Esophagus muscularis mucosa (tissue), 4 donors: Measurements from ENCODE around the gene TACC2. TPM values are rescaled to one million over a fixed set of nuclear protein-coding genes. Genes with fewer than 3 reads are reported as not detected.
"Not testable (repeated sequence)": the region's sequence is repeated elsewhere in the genome, so short reads cannot be mapped to it uniquely, and the experiment has no call there.

Source experiments
- DNase-seq: peaks from one replicate; pipeline ENCODE4 v3.0.0-alpha.2; 2017; ENCODE audit errors: extremely low spot score
- H3K27ac ChIP-seq, 4 donors: fragments of 200-600 bp; sonication (generic); replicated peaks in 1 of 4; 1 replicate in 3 of 4; 2 replicates in 1 of 4; pipeline ENCODE4 v1.5.1; 2016 to 2019; ENCODE audit warnings: mild to moderate bottlenecking in 1 of 4
- H3K27me3 ChIP-seq, 4 donors: fragments of 200-600 bp; sonication (generic); one replicate each; pipeline versions ENCODE4 v1.5.1 to v1.6.0; 2016 to 2019
- H3K36me3 ChIP-seq, 4 donors: fragments of 200-600 bp; sonication (generic); one replicate each; pipeline ENCODE4 v1.5.1; 2016 to 2019
- H3K4me1 ChIP-seq, 4 donors: fragments of 200-600 bp; sonication (generic); one replicate each; pipeline ENCODE4 v1.5.1; 2016 to 2019
- H3K4me3 ChIP-seq, 4 donors: fragments of 200-600 bp; sonication (generic); 1 replicate in 2 of 4; 2 replicates in 2 of 4; pipeline ENCODE4 v1.5.1; 2016 to 2019; ENCODE audit warnings: mild to moderate bottlenecking in 4 of 4, moderate library complexity in 1 of 4
- H3K9me3 ChIP-seq, 4 donors: fragments of 200-600 bp; sonication (generic); 1 replicate in 3 of 4; 2 replicates in 1 of 4; pipeline ENCODE4 v1.5.1; 2016 to 2019
- CTCF ChIP-seq, 3 experiments: fragments of 200-600 bp in 2 of 3; fragments of 450-650 bp in 1 of 3; sonication (generic) in 2 of 3; IDR thresholded peaks; one replicate each; pipeline ENCODE4 v1.5.1; 2017 to 2019; ENCODE audit warnings: antibody characterized with exemption in 3 of 3, mild to moderate bottlenecking in 2 of 3, moderate library complexity in 1 of 3
- EP300 ChIP-seq: sonication (generic); formaldehyde crosslinking; IDR thresholded peaks from one replicate; pipeline ENCODE4 v1.6.1; 2017; ENCODE audit warnings: antibody characterized with exemption
- POLR2A ChIP-seq: fragments of 450-650 bp; IDR thresholded peaks from one replicate; pipeline ENCODE4 v1.6.1; 2017; ENCODE audit warnings: antibody characterized with exemption, moderate library complexity, mild to moderate bottlenecking, low read depth
- POLR2AphosphoS5 ChIP-seq, 2 donors: sonication (generic); formaldehyde crosslinking; IDR thresholded peaks; one replicate each; pipeline ENCODE4 v1.6.1; 2017; ENCODE audit warnings: antibody characterized with exemption in 2 of 2
- WGBS: methylation state at CpG from one replicate; pipeline ENCODE4 v1.1.5; 2018; 5-methylcytosine and 5-hydroxymethylcytosine counted together
- intact Hi-C: fragments of 100-400 bp; cut with DNase I; formaldehyde crosslinking; loops from one replicate; pipeline ENCODE4 v1.15.1; 2023
- total RNA-seq, 4 donors: library from RNA; depleted of rRNA; stranded (reverse); fragments of >200 nt; gene quantifications; one replicate each; pipeline versions ENCODE4 v1.1.0 to v1.2.1, GENCODE V29; 2016

Gene TACC2
- total RNA-seq, 4 donors from 2014 or later, result 53.7 to 99.4 (median 75.6) TPM

- no peak overlapping the region for H3K4me3 ChIP-seq
- H3K9me3 ChIP-seq, result no peaks in the 10 kb centered on the region
- intact Hi-C loops, result loop anchor here (10.0 kb wide), 1 partner anchor 207 kb away; no protein-coding TSS in a partner anchor
- no peak overlapping the region for H3K27ac ChIP-seq
- TF ChIP-seq CTCF (IDR thresholded peaks at IDR 0.05), result no peak
- no peak for TF ChIP-seq POLR2A
- TF ChIP-seq EP300, result no peak
- no peak for TF ChIP-seq POLR2AphosphoS5 (IDR thresholded peaks at IDR 0.05)
- peaks cover 0 to 8% (median 0%) of the 10 kb centered on the region in 4 donors for H3K36me3 ChIP-seq
- no peak for DNase-seq
- peaks cover 20 to 35% (median 27%) of the 10 kb centered on the region in 4 donors for H3K4me1 ChIP-seq
- H3K27me3 ChIP-seq, result no peaks in the 10 kb centered on the region
- WGBS, result 83% methylated on average over 14 of the region's 14 CpGs
Observed at GRCh38 chr10:122057841-122058413, 69.0 kb downstream of the TACC2 start.

DNA sequence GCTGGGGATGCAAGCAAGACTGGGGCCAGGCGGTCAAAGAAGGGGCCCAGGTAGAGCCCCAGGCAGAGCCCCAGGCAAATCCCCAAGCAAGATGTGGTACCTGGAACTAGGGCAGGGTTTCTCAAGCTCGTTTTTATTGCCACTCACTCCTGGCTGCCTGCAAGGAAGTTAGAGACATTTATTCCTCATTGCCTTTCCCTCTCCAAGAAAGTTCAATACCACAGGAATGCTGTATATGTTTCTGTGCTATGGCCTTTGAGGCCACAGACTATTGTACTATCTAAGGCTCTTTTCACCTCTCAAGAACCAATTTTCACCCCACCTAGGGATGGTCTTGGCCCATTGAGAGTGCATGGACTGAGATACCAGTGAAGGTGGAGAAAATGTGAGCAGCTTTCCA lies 71.3 kb downstream of the TACC2 start:
- H3K36me3 ChIP-seq, result no peaks in the 10 kb centered on the region
- intact Hi-C loops, result no loop called here
- no peak overlapping the region for H3K4me3 ChIP-seq
- peak overlapping the region in 2 of 4 donors; percentile 55 to 56 for H3K27ac ChIP-seq
- 70% methylated on average over 2 of the region's 2 CpGs for WGBS
- no peaks in the 10 kb centered on the region for H3K27me3 ChIP-seq
- peaks cover 21 to 27% (median 26%) of the 10 kb centered on the region in 4 donors for H3K4me1 ChIP-seq
- TF ChIP-seq POLR2AphosphoS5 (IDR thresholded peaks at IDR 0.05) (no peak), CTCF (IDR thresholded peaks at IDR 0.05) (no peak), POLR2A (no peak), EP300 (no peak)
- H3K9me3 ChIP-seq, result no peaks in the 10 kb centered on the region
- DNase-seq, result no peak

DNA sequence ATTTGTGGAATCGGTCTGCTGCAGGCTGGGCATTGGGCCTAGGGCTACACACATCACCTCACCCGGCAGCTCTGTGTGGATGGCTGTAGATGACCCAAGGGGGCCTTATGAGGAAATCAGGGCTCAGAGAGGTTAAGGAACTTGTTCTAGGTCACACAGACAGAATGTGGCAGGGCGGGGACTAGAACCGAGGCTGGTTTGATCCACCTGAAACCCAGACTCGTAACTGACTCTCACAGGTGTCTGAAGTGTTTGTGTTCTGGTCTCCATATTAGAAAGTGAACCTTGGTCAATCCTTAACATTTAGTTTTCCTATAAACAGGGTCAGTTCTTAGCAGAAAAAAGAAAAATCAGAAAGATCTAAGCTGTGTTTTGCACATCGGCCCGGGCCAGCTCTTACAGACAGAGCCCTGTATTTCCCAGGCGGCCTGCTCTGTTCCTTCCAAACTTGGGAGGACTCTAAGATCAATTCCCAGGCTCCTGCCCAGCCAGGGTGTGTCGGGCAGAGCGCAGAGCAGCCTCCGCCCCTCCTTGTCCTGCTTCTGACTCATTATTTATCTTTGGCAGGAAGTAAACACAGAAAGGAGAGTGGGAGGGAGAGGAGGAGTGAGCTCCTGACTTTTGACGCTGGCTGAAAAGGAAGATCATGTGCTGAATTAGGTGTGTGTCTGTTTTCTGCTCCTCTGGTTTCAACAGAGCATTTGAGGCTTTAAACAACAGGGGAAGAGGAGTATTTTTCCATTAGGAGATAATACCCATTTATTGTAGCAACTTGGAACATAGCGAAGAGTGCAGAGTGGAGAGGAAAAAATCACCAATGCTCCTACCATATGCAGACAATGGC lies 74.1 kb downstream of the TACC2 start:
- H3K36me3 ChIP-seq, result no peaks in the 10 kb centered on the region
- peak; percentile 95 for DNase-seq
- peaks cover 20 to 28% (median 25%) of the 10 kb centered on the region in 4 donors for H3K4me1 ChIP-seq
- H3K27ac ChIP-seq, result peak overlapping the region; percentile 85 to 92 (median 86)
- intact Hi-C loops, result no loop called here
- TF ChIP-seq CTCF (IDR thresholded peaks at IDR 0.05) (no peak), EP300 (peak; percentile 80), POLR2AphosphoS5 (IDR thresholded peaks at IDR 0.05) (peak; percentile 90 to 98)
- peak overlapping the region in 1 of 4 donors; percentile 19 for H3K4me3 ChIP-seq
- 19% methylated on average over 13 of the region's 13 CpGs for WGBS
- peaks cover 0 to 6% (median 0%) of the 10 kb centered on the region in 4 donors for H3K9me3 ChIP-seq
- H3K27me3 ChIP-seq, result no peaks in the 10 kb centered on the region

GRCh38 chr10:122066337-122066939 lies 77.5 kb downstream of the TACC2 start:
- Histone ChIP-seq H3K27ac (peak overlapping the region in 2 of 4 donors; percentile 52 to 86), H3K4me1 (peaks cover 29 to 54% (median 44%) of the 10 kb centered on the region in 4 donors)
- H3K36me3 ChIP-seq, H3K9me3 ChIP-seq, intact Hi-C loops, DNase-seq, H3K4me3 ChIP-seq, H3K27me3 ChIP-seq: not testable (repeated sequence)
- WGBS, result 79% methylated on average over 5 of the region's 9 CpGs

DNA sequence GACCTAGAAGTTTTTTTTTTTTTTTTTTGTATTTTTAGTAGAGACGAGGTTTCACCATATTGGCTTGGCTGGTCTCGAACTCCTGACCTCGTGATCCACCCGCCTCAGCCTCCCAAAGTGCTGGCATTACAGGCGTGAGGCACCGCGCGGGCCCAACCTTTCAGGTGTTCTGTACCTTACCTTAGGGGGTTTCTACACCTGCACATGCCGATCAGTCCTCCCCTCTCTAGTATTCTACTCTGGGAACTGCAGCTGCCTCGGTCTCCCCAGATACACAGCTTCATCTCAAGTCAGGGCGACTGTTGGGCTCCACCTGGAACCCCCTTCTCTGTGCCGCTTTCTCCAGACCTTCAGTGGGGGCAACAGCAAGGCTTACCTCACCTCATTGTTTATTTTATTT lies 79.9 kb downstream of the TACC2 start:
- no peak for TF ChIP-seq EP300
- no peak for TF ChIP-seq CTCF (IDR thresholded peaks at IDR 0.05)
- no peak for TF ChIP-seq POLR2A
- TF ChIP-seq POLR2AphosphoS5 (IDR thresholded peaks at IDR 0.05), result no peak
- no peak for DNase-seq
- H3K27me3 ChIP-seq, result no peaks in the 10 kb centered on the region
- H3K9me3 ChIP-seq, result peaks cover 0 to 6% (median 0%) of the 10 kb centered on the region in 4 donors
- 96% methylated on average over 12 of the region's 12 CpGs for whole genome bisulfite sequencing
- intact Hi-C loops, result no loop called here
- H3K36me3 ChIP-seq, result no peaks in the 10 kb centered on the region
- H3K4me1 ChIP-seq, result peaks cover 16 to 33% (median 27%) of the 10 kb centered on the region in 4 donors
- H3K4me3 ChIP-seq, result no peak overlapping the region
- peak overlapping the region in 2 of 4 donors; percentile 52 to 70 for H3K27ac ChIP-seq
